Measurements from ENCODE around the gene PTTG1IP. TPM values are rescaled to one million over a fixed set of nuclear protein-coding genes. Genes with fewer than 3 reads are reported as not detected.
A peak's percentile ranks its signal among the peaks of the same experiment; 100 is the strongest.

Gene PTTG1IP
- total and polyA plus RNA-seq, 2 of the 13 experiments (the other 11 are each of a cell fraction or from before 2014, with no cell fraction given), result 161 to 700 TPM

DNA sequence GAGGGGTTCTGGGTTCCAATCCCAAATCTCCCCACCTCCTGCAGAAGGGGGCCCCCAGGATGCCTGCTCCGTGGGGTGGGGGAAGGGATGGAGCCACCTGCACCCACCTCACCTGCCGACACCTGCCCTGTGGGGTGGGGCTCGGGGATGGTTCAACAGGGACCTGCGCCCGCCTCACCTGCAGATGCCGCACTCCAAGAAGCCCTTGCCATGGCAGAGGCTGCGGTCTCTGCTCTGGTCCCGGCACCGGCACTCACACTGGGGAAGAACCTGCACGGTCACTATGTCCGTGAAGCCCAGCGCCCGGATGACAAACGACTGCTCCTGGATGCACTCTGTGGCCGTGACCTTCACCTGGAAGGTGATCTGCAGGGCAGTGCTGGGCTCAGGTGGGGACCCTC lies 18.1 kb upstream of the PTTG1IP start:
- TF ChIP-seq ZBTB38 (CRISPR knock-in tag; IDR thresholded peaks at IDR 0.05) (0 out of 2 replicates have a peak, but pooled peaks have one; percentile 35), SRSF1 (optimal IDR thresholded peaks at IDR 0.05; ENCODE audit: low read depth, low read length) (no peak)
- TF ChIP-seq, protein P1, sequence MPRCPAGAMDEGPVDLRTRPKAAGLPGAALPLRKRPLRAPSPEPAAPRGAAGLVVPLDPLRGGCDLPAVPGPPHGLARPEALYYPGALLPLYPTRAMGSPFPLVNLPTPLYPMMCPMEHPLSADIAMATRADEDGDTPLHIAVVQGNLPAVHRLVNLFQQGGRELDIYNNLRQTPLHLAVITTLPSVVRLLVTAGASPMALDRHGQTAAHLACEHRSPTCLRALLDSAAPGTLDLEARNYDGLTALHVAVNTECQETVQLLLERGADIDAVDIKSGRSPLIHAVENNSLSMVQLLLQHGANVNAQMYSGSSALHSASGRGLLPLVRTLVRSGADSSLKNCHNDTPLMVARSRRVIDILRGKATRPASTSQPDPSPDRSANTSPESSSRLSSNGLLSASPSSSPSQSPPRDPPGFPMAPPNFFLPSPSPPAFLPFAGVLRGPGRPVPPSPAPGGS (CRISPR knock-in tag; IDR thresholded peaks at IDR 0.05), result 0 out of 2 replicates have a peak, but pooled peaks have one; percentile 35
- ChIA-PET CTCF (ENCODE audit: low intra/inter-chr PET ratio, low total read pairs) (no interaction called here), POLR2A (interaction anchor here (0.9 to 1.6 kb wide), 3 partner anchors 13 to 22 kb away, joined by 3 to 5 read pairs (median 3); no protein-coding TSS in a partner anchor)
- H3K36me3 ChIP-seq (replicated peaks in 1 of 2; ENCODE audit: control insufficient read depth in 1 of 2, insufficient read depth in 2 of 2, low read length in 2 of 2), result no peaks in the 10 kb centered on the region
- 95% methylated on average over 4 of the region's 15 CpGs for WGBS (ENCODE audit: low lambda C conversion rate)
- intact Hi-C loops (cut with micrococcal nuclease; ENCODE audit: unreplicated experiment), result loop anchor here (1.0 to 5.0 kb wide), 2 partner anchors 16 to 89 kb away; partner anchors contain the start of gene UBE2G2
- H4K20me1 ChIP-seq (ENCODE audit: insufficient read depth, low read length), result no peaks in the 10 kb centered on the region
- DNase-seq (ENCODE audit: low spot score) (no peak), ATAC-seq (no peak), FAIRE-seq (no peak)
- no peaks in the 10 kb centered on the region for H3K79me2 ChIP-seq (ENCODE audit: insufficient read depth, low read length)
- H3K4me3 ChIP-seq (replicated peaks in 1 of 3; ENCODE audit: insufficient read depth in 1 of 3, low read depth in 2 of 3, low read length in 3 of 3), result no peak overlapping the region
- no peak overlapping the region for H3K27ac ChIP-seq (ENCODE audit: extremely low read length, insufficient read depth, low read length)
- no peak overlapping the region for H3K4me2 ChIP-seq (ENCODE audit: low read depth, low read length)
- peaks cover 78% of the 10 kb centered on the region for H3K4me1 ChIP-seq (ENCODE audit: insufficient read depth, low read length)
- no peak overlapping the region for H3K9ac ChIP-seq (ENCODE audit: insufficient read depth, low read depth, low read length)
- no peak overlapping the region for H2AFZ ChIP-seq (ENCODE audit: low read length)
- H3K27me3 ChIP-seq (ENCODE audit: control insufficient read depth in 1 of 2, insufficient read depth in 2 of 2, low read length in 2 of 2), result peaks cover 3 to 7% of the 10 kb centered on the region in 2 experiments; a peak in 2 of 5 replicates
- in situ Hi-C loops (cut with HindIII; ENCODE audit: extremely low pct_ligation_motif_present, low pct_unique_long_range_greater_than_20kb), result no loop called here
- H3K9me3 ChIP-seq (ENCODE audit: low read length), result no peaks in the 10 kb centered on the region
- BruUV-seq (replicated peaks), result no TSS peak

- no peak for ATAC-seq
These were observed 17.6 kb upstream of the PTTG1IP start for GRCh38 chr21:44890961-44891541.

More at GRCh38 chr21:44890961-44891541, 17.6 kb upstream of the PTTG1IP start:
- WGBS (ENCODE audit: low lambda C conversion rate), result 62% methylated on average over 3 of the region's 9 CpGs
- no TSS peak for BruUV-seq (replicated peaks)
- no peak overlapping the region for H2AFZ ChIP-seq (ENCODE audit: low read length)
- no peaks in the 10 kb centered on the region for H4K20me1 ChIP-seq (ENCODE audit: insufficient read depth, low read length)
- POLR2A ChIA-PET, result interaction anchor here (1.2 to 1.6 kb wide), 5 partner anchors 13 to 23 kb away, joined by 3 to 5 read pairs (median 3); partner anchors contain the start of gene PTTG1IP
- no peaks in the 10 kb centered on the region for H3K79me2 ChIP-seq (ENCODE audit: insufficient read depth, low read length)
- DNase-seq (ENCODE audit: low spot score) (no peak), FAIRE-seq (no peak)
- peak overlapping the region; percentile 26; the same call in 1 of the 2 replicates for H3K4me2 ChIP-seq (ENCODE audit: low read depth, low read length)
- no peak overlapping the region for H3K9ac ChIP-seq (ENCODE audit: insufficient read depth, low read depth, low read length)
- H3K4me3 ChIP-seq (replicated peaks in 1 of 3; ENCODE audit: insufficient read depth in 1 of 3, low read depth in 2 of 3, low read length in 3 of 3), result no peak overlapping the region; a peak in 1 of 6 replicates
- no peaks in the 10 kb centered on the region; a peak in 1 of 5 replicates for H3K36me3 ChIP-seq (replicated peaks in 1 of 2; ENCODE audit: control insufficient read depth in 1 of 2, insufficient read depth in 2 of 2, low read length in 2 of 2)
- H3K9me3 ChIP-seq (ENCODE audit: low read length), result no peaks in the 10 kb centered on the region
- H3K27me3 ChIP-seq (ENCODE audit: control insufficient read depth in 1 of 2, insufficient read depth in 2 of 2, low read length in 2 of 2), result peaks cover 3 to 7% of the 10 kb centered on the region in 2 experiments; a peak in 2 of 5 replicates
- in situ Hi-C loops (cut with HindIII; ENCODE audit: extremely low pct_ligation_motif_present, low pct_unique_long_range_greater_than_20kb) (no loop called here), intact Hi-C loops (cut with micrococcal nuclease; ENCODE audit: unreplicated experiment) (loop anchor here (5.0 kb wide), 1 partner anchor 89 kb away; the partner anchor contains the start of gene UBE2G2)
- peaks cover 78% of the 10 kb centered on the region for H3K4me1 ChIP-seq (ENCODE audit: insufficient read depth, low read length)
- CTCF ChIA-PET (ENCODE audit: low intra/inter-chr PET ratio, low total read pairs), result no interaction called here
- no peak overlapping the region for H3K27ac ChIP-seq (ENCODE audit: extremely low read length, insufficient read depth, low read length)
- TF ChIP-seq YY1 (IDR thresholded peaks at IDR 0.05; ENCODE audit: insufficient read depth, insufficient replicate concordance, low read depth, low read length), result no peak
- TF ChIP-seq ZNF12 (CRISPR knock-in tag; IDR thresholded peaks at IDR 0.05), result no peak
- TF ChIP-seq ZNF777 (CRISPR knock-in tag; IDR thresholded peaks at IDR 0.05), result no peak
- TF ChIP-seq GTF2F1 (IDR thresholded peaks at IDR 0.05; ENCODE audit: low read length), result no peak
- TF ChIP-seq ZNF775 (CRISPR knock-in tag; IDR thresholded peaks at IDR 0.05; ENCODE audit: borderline replicate concordance), result no peak
- TF ChIP-seq, protein P2, sequence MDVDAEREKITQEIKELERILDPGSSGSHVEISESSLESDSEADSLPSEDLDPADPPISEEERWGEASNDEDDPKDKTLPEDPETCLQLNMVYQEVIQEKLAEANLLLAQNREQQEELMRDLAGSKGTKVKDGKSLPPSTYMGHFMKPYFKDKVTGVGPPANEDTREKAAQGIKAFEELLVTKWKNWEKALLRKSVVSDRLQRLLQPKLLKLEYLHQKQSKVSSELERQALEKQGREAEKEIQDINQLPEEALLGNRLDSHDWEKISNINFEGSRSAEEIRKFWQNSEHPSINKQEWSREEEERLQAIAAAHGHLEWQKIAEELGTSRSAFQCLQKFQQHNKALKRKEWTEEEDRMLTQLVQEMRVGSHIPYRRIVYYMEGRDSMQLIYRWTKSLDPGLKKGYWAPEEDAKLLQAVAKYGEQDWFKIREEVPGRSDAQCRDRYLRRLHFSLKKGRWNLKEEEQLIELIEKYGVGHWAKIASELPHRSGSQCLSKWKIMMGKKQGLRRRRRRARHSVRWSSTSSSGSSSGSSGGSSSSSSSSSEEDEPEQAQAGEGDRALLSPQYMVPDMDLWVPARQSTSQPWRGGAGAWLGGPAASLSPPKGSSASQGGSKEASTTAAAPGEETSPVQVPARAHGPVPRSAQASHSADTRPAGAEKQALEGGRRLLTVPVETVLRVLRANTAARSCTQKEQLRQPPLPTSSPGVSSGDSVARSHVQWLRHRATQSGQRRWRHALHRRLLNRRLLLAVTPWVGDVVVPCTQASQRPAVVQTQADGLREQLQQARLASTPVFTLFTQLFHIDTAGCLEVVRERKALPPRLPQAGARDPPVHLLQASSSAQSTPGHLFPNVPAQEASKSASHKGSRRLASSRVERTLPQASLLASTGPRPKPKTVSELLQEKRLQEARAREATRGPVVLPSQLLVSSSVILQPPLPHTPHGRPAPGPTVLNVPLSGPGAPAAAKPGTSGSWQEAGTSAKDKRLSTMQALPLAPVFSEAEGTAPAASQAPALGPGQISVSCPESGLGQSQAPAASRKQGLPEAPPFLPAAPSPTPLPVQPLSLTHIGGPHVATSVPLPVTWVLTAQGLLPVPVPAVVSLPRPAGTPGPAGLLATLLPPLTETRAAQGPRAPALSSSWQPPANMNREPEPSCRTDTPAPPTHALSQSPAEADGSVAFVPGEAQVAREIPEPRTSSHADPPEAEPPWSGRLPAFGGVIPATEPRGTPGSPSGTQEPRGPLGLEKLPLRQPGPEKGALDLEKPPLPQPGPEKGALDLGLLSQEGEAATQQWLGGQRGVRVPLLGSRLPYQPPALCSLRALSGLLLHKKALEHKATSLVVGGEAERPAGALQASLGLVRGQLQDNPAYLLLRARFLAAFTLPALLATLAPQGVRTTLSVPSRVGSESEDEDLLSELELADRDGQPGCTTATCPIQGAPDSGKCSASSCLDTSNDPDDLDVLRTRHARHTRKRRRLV (CRISPR knock-in tag; IDR thresholded peaks at IDR 0.05), result no peak
- TF ChIP-seq FIP1L1 (IDR thresholded peaks at IDR 0.05; ENCODE audit: borderline replicate concordance, insufficient read depth, low read depth, low read length), result no peak

All from HepG2 (cell line).